ENCODE results near the gene AGBL1.

AGBL1 gene

GRCh38 chr15:86663979-86664378 is 584.3 kb downstream of the AGBL1 start:
- H3K9me3 ChIP-seq (replicated peaks in 1 of 11) = no peaks in the 10 kb centered on the region
- no peak for TF ChIP-seq Cebpa-rat (IDR thresholded peaks at IDR 0.05)
- no peak overlapping the region for H3K27ac ChIP-seq
- no peak overlapping the region for H3K4me3 ChIP-seq
- no peak overlapping the region for H3K4me2 ChIP-seq
- no peaks in the 10 kb centered on the region for H4K20me1 ChIP-seq
- H3K9ac ChIP-seq = no peak overlapping the region
- no peaks in the 10 kb centered on the region for H3K27me3 ChIP-seq
- no peaks in the 10 kb centered on the region for H3K4me1 ChIP-seq
- no peaks in the 10 kb centered on the region for H3K36me3 ChIP-seq

GRCh38 chr15:86664581-86664980 is 584.9 kb downstream of the AGBL1 start:
- no peak overlapping the region for H3K4me3 ChIP-seq
- no peak overlapping the region for H3K27ac ChIP-seq
- no peaks in the 10 kb centered on the region for H3K9me3 ChIP-seq (replicated peaks in 1 of 11)
- no peaks in the 10 kb centered on the region for H3K4me1 ChIP-seq
- H4K20me1 ChIP-seq = no peaks in the 10 kb centered on the region
- no peaks in the 10 kb centered on the region for H3K27me3 ChIP-seq
- H3K9ac ChIP-seq = no peak overlapping the region
- no peak for TF ChIP-seq Cebpa-rat (IDR thresholded peaks at IDR 0.05)
- no peaks in the 10 kb centered on the region for H3K36me3 ChIP-seq
- no peak overlapping the region for H3K4me2 ChIP-seq

GRCh38 chr15:86676002-86676401 is 596.3 kb downstream of the AGBL1 start:
- no peak overlapping the region for H3K4me3 ChIP-seq
- H4K20me1 ChIP-seq = no peaks in the 10 kb centered on the region
- no peaks in the 10 kb centered on the region for H3K27me3 ChIP-seq
- TF ChIP-seq Cebpa-rat (IDR thresholded peaks at IDR 0.05) = no peak
- no peaks in the 10 kb centered on the region for H3K9me3 ChIP-seq (replicated peaks in 1 of 11)
- H3K4me1 ChIP-seq = no peaks in the 10 kb centered on the region
- H3K27ac ChIP-seq = no peak overlapping the region
- H3K36me3 ChIP-seq = no peaks in the 10 kb centered on the region
- no peak overlapping the region for H3K9ac ChIP-seq
- H3K4me2 ChIP-seq = no peak overlapping the region

GRCh38 chr15:86677278-86677677 is 597.6 kb downstream of the AGBL1 start:
- Histone ChIP-seq H3K4me2 (no peak overlapping the region), H3K27ac (no peak overlapping the region), H3K4me3 (no peak overlapping the region), H3K9ac (no peak overlapping the region), H3K27me3 (no peaks in the 10 kb centered on the region), H3K36me3 (no peaks in the 10 kb centered on the region), H4K20me1 (no peaks in the 10 kb centered on the region), H3K9me3 (replicated peaks in 1 of 11) (no peaks in the 10 kb centered on the region), H3K4me1 (no peaks in the 10 kb centered on the region)
- no peak for TF ChIP-seq Cebpa-rat (IDR thresholded peaks at IDR 0.05)

GRCh38 chr15:86685263-86685662 is 605.6 kb downstream of the AGBL1 start:
- Histone ChIP-seq H4K20me1 (no peaks in the 10 kb centered on the region), H3K27ac (no peak overlapping the region), H3K4me2 (no peak overlapping the region), H3K9ac (no peak overlapping the region), H3K27me3 (no peaks in the 10 kb centered on the region), H3K36me3 (no peaks in the 10 kb centered on the region), H3K4me1 (no peaks in the 10 kb centered on the region), H3K4me3 (no peak overlapping the region), H3K9me3 (replicated peaks in 1 of 11) (peaks cover 0 to 6% (median 0%) of the 10 kb centered on the region in 11 experiments; a peak in 1 of 22 replicates)
- no peak for TF ChIP-seq Cebpa-rat (IDR thresholded peaks at IDR 0.05)

- H3K4me1 ChIP-seq = no peaks in the 10 kb centered on the region
- no peaks in the 10 kb centered on the region for H4K20me1 ChIP-seq
- no peaks in the 10 kb centered on the region for H3K27me3 ChIP-seq
- H3K4me3 ChIP-seq = no peak overlapping the region
- no peak overlapping the region for H3K27ac ChIP-seq
- no peak for TF ChIP-seq Cebpa-rat (IDR thresholded peaks at IDR 0.05)
- peaks cover 0 to 6% (median 0%) of the 10 kb centered on the region in 11 experiments; a peak in 1 of 22 replicates for H3K9me3 ChIP-seq (replicated peaks in 1 of 11)
- H3K9ac ChIP-seq = no peak overlapping the region
- H3K4me2 ChIP-seq = no peak overlapping the region
- no peaks in the 10 kb centered on the region for H3K36me3 ChIP-seq
Measured at GRCh38 chr15:86689006-86689405, 609.3 kb downstream of the AGBL1 start.

- no peaks in the 10 kb centered on the region for H3K27me3 ChIP-seq
- H3K4me3 ChIP-seq = no peak overlapping the region
- TF ChIP-seq Cebpa-rat (IDR thresholded peaks at IDR 0.05) = no peak
- H3K4me2 ChIP-seq = no peak overlapping the region
- no peaks in the 10 kb centered on the region for H3K4me1 ChIP-seq
- no peaks in the 10 kb centered on the region for H4K20me1 ChIP-seq
- H3K9me3 ChIP-seq (replicated peaks in 1 of 11) = peaks cover 0 to 6% (median 0%) of the 10 kb centered on the region in 11 experiments; a peak in 1 of 22 replicates
- no peaks in the 10 kb centered on the region for H3K36me3 ChIP-seq
- no peak overlapping the region for H3K27ac ChIP-seq
- H3K9ac ChIP-seq = no peak overlapping the region
Measured at GRCh38 chr15:86690566-86690965, 610.9 kb downstream of the AGBL1 start.

- Histone ChIP-seq H3K36me3 (no peaks in the 10 kb centered on the region), H3K27ac (no peak overlapping the region), H3K9ac (no peak overlapping the region), H3K4me1 (no peaks in the 10 kb centered on the region), H3K4me2 (no peak overlapping the region), H3K27me3 (no peaks in the 10 kb centered on the region), H3K9me3 (replicated peaks in 1 of 11) (peaks cover 0 to 6% (median 0%) of the 10 kb centered on the region in 11 experiments; a peak in 1 of 22 replicates), H4K20me1 (no peaks in the 10 kb centered on the region), H3K4me3 (no peak overlapping the region)
- TF ChIP-seq Cebpa-rat (IDR thresholded peaks at IDR 0.05) = no peak
Measured at GRCh38 chr15:86691091-86691663, 611.5 kb downstream of the AGBL1 start.

- H3K9me3 ChIP-seq (replicated peaks in 1 of 11) = no peaks in the 10 kb centered on the region
- H3K4me3 ChIP-seq = no peak overlapping the region
- no peaks in the 10 kb centered on the region for H3K36me3 ChIP-seq
- H3K27ac ChIP-seq = no peak overlapping the region
- no peak overlapping the region for H3K9ac ChIP-seq
- no peaks in the 10 kb centered on the region for H3K4me1 ChIP-seq
- no peak overlapping the region for H3K4me2 ChIP-seq
- no peaks in the 10 kb centered on the region for H3K27me3 ChIP-seq
- TF ChIP-seq Cebpa-rat (IDR thresholded peaks at IDR 0.05) = no peak
- H4K20me1 ChIP-seq = no peaks in the 10 kb centered on the region
Measured at GRCh38 chr15:86700864-86701610, 621.4 kb downstream of the AGBL1 start.

- Histone ChIP-seq H3K4me1 (no peaks in the 10 kb centered on the region), H3K36me3 (no peaks in the 10 kb centered on the region), H4K20me1 (no peaks in the 10 kb centered on the region), H3K27me3 (no peaks in the 10 kb centered on the region), H3K4me2 (no peak overlapping the region), H3K27ac (no peak overlapping the region), H3K9me3 (replicated peaks in 1 of 11) (no peaks in the 10 kb centered on the region), H3K9ac (no peak overlapping the region), H3K4me3 (no peak overlapping the region)
- no peak for TF ChIP-seq Cebpa-rat (IDR thresholded peaks at IDR 0.05)
Measured at GRCh38 chr15:86701611-86701963, 621.9 kb downstream of the AGBL1 start.

Data from BLaER1 treated with 17β-estradiol and CSF1 and Interleukin-3, amounts not matched to agents 10 nM and 100 nM (cell line).